Umbilical cord (tissue), 2 donors: Measurements from ENCODE around the gene JAZF1. TPM values are rescaled to one million over a fixed set of nuclear protein-coding genes. Genes with fewer than 3 reads are reported as not detected.
A peak's percentile ranks its signal among the peaks of the same experiment; 100 is the strongest.

Experiments
- DNase-seq: peaks from one replicate; pipeline ENCODE4 v3.0.0-alpha.2; 2015; ENCODE audit warnings: low spot score
- total RNA-seq: library from RNA; depleted of rRNA; stranded (reverse); fragments of >200 nt; gene quantifications from one replicate; pipeline ENCODE4 v1.2.3, GENCODE V29; 2014; ENCODE audit warnings: low replicate concordance; ENCODE audit not compliant: insufficient read depth

JAZF1 gene
- total RNA-seq, 1 donor from 2014 or later = 16.1 TPM

DNA sequence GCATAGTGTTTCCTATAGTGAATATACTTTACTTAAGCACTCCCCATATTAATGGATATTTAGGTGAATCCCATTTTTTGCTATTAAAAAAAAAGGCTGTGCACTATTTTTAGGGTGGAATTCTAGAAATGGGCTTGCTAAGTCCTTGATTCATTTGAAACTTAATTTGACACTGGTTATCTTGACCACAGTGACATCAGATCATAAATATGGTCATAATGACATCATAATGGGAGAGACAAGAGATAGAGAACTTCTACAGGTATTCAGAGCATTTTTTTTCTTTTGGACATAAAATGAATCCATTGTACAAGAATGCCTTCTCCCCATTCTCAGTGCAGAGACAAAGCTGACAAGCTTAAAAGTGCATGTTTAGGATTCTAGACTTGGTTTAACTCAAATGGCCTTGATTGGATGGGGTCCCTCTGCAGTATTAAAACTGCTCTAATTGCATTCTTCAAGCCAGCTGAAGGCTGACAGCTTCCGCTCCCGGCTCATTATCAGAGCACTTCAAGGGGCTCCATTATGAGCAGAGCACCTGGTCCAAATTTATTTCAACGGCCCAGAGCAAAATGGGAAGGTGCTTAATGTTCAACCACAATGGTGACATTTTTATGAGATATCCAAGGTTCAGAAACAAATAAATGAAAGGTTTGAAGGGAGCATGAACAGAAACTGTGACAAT lies 104.8 kb downstream of the JAZF1 start:
- DNase-seq = no peak

DNA sequence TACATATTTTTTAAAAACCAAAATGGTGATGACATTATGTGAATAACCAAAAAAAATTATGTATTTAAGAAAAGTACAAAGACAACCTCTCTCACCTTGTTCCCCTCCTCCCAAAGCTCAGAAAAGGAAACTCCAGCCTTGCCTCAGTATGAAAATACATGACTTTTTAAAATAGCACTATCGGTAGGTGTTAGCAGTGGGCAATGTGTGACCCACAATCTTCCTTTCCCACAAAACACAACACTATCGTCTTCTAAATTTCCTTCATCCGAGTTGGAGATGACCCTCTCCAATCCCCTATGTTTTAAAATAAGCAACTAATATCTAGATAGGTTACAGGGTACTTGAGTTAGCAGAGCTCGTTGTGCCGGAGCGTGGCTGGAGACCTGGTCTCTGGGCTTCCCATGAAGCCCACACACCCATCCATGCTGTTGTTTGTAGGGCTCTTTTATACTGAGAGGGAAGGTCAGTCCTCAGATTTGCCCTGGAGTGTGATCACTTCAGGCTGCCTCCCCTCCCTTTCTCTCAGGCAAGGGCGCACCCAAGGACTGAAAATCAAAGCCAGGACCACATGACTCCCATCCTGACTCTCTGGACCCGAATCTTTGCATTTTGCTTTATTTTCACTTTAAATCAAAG lies 107.6 kb downstream of the JAZF1 start:
- DNase-seq = no peak

DNA sequence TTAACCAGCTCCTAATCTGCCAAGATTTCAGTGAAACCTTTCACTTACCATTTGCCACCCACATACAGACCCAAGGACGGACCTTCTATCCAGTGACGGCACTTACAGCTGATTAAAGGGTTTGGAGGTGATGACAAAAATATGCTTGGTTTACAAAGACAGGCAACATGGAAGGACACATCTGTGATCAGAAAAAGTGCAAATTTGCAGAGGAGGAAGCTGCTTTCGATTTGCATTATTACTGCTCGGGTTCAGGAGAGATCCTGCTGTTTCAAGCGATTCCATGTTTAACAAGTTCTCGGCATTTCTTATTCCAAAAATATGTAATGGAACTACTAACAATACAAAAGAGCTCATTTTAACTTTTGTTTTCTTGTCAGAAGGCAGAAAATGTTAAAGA lies 109.0 kb downstream of the JAZF1 start:
- no peak for DNase-seq

DNA sequence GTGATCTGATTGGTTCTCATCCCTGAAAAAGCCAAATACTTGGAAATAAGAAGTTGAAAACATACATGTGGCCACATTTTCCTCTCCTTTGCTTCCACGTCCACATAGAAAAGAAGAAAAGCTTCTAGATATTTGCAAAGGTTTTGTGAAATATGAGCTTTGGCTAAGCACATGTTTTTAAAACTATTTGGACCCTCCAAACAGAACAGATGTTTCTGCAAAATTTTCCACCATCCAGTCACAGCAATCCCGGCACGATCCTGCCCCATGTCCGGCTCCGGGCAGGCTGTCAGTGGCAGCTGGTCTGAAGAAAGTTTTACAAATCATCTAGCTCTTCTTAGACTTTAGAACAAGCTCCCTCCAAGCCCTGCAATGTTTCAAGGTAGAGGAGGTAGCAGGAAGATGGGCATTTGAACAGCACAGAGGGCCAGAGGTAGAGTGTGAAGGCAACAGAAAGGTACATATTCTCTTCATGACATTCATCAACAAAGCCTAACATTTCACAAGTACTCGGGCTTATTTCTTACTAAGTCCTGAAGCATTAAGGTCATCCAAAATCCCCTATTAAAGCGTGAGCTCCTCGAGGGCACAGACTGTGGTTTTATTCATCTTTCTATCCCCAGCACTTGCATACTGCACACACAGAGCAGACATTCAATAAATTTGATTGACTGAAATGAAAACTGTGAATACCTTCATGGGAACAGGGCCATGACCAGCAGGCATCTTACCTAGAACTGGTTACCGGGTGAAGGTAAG lies 110.1 kb downstream of the JAZF1 start:
- DNase-seq = peak; percentile 64

DNA sequence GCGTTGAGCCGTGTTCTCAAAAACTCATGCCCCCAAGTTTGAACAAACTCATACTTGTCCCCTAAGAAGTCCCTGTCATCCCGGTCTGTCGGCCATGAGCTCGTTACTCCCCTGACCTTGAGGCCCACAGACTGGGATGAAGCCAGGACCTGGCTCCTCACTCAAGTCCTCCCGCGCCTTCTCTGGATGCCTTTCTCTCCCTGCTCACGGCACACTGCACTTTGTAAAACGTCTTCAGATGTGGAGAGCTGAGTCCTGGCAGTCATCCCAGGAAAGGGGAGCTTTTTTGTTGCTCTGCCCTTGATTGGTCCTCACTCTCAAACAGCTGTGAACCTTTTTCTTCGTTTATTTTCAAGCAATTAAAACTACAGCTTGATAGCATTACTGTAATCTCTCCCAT lies 110.8 kb downstream of the JAZF1 start:
- peak; percentile 93 for DNase-seq

DNA sequence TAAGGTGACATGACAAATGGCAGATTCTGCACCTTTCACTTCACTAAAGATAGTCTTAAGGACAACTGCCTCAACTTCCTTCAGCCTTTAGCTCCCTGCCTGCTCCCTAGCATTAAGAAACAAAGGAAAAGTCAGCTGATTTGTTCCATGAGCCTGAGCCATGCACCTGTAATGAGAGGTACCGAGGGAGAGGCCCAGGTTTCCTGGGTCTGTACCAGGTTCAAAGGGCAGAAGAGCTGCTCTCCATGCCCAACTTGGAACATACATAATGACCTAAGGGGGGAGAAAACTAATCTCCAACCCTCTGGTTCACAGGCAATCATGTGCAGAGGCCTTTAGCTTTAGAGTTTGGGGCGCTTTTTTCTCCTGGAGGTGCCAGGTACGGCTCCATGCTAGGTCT lies 111.2 kb downstream of the JAZF1 start:
- DNase-seq = no peak

DNA sequence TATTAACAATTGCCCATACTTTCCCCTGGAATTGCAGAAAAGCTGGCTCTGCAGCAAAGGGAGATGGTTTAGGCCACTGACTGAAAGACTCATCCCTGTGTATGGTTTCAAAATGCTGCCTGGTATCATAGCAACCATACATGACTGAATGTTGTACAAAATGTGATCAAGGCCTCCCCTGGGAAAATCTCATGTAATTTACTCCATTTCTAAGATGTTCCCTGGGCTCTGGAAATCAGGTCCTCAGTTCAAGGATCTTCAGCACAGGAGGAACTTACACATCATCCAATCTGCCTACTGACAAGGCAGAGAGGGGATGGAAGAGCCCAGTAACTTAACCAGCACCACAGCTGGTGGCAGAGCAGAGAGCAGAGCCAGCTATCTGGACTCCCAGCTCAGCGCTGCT lies 111.8 kb downstream of the JAZF1 start:
- peak; percentile 64 for DNase-seq

DNA sequence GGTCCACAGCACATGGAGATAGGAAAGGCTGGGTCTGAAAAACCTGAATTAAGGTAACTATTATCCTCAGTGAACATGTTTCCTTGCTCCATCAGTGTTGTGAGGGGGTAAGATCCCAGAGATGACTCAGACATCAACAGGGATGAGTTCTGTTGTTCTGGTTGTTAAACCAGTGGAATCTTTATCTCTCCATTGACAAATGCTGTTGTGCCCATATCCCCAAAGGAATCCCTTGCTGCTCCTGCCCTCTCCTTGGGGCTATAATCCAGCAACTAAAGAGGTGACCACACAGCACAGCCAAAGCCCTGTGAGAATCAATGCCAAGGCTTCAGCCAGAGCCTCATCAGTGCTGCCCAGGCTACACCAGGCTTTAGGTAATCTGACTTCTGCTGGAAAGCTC lies 113.4 kb downstream of the JAZF1 start:
- no peak for DNase-seq

DNA sequence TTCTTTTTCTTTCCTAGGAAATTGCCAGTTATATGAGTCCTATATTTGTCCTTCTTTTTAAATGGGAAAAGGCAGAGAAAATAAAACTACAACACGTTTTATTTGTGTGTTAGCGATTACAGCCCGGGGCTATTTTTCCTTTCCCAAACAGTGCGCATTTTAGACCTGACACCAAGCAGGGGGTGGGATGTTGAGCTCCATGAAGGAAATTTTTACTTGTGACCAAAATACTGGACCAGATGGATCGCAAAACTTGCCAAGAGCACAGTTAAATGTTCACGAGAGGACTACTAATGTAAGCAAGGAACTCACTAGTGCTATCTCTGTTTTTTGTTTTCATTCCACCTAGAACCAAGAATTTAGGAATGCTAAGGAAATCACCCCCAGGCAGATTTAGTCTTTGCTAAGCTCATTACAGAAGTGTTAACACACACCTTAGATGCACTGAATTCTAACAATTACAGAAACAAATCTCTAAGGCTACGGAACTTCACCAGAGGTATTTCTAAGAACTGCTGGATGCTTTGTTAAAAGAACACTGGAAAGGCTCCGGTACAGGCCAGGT lies 114.8 kb downstream of the JAZF1 start:
- DNase-seq = no peak

DNA sequence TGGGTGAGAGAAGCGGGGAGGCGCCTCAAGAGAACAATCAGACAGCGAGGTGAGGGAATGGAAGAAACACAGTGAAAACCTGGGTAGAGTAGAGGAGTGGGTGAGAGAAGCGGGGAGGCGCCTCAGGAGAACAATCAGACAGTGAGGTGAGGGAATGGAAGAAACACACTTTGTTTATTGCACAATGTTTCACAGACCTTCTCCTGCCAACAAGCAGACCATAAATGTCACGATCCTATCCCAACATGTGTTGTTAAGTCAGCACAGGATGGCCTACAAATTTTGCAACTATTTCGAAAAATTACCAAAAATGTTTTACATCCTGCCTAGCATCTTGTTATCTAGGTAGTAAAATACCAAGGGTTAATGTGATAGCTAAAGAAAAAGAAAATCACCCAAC lies 115.3 kb downstream of the JAZF1 start:
- no peak for DNase-seq

DNA sequence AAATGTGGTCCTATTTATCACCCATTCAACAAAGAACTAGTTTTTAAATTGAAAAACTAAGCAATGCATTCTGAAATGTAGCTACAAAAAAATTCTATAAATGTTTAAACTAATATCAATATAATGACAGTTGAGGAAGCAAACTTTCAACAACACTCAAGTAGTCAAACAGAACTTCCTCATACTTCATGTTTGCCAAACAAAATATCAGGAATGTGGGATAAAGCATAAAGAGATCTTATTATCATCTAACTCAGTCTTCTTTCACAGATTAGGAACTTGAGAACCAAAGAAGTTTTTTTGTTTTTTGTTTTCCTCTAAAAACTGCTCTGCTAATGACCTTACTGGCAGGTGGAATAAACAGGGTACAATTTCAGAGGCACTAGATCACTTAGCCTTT lies 116.2 kb downstream of the JAZF1 start:
- DNase-seq = no peak

DNA sequence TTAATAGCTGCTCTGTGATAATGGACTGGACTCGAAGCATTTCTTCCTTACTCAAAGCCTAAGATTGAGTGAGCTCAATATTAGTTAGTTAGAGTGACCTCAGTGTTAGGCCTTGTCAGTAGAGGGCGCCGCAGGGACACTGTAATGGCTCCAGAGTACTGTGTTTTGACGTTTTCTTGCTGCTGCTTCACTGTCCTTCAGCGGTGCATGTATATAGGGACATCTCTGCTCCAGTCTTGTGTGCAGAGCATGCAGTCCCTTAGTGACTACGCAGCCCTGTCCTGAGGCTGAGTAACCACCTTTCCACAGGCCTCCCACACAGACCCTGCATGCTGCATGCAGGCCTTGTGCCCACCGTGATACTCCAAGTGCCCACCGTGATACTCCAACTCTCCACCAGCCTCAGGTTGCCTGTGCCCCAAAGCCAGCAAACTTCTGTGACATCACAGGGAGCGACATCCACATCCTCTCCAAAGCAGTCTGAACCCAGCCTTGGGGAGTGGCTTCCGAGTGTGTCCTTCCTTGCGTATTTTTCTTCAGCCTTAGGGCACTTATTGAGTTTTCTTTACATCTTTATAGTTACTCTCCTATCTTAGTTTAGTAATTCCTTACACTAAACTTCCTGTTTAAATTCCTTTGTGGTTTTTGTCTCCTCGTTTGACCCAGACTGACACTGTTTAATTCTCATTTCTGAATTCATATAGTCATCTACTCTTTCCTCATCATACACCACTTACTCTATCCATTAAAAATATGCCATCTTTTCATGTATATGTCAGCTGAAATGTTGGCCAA lies 118.2 kb downstream of the JAZF1 start:
- DNase-seq = no peak

DNA sequence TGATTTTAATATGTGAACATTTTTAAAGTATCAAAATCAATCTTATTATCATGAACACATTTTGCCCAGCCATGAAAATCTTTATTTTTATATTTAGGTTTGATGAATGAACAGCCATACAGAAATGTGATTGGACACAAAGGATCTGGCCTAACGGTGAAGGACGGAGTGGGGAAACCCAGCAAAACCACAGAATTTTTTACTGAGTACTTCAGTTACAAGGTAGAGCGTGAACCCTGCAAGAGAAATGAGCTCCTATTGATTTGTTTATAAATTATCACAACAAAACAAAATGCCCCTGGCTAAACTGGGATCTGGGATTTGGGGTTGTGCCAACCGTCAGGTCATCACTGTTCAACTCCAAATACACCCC lies 118.8 kb downstream of the JAZF1 start:
- no peak for DNase-seq

DNA sequence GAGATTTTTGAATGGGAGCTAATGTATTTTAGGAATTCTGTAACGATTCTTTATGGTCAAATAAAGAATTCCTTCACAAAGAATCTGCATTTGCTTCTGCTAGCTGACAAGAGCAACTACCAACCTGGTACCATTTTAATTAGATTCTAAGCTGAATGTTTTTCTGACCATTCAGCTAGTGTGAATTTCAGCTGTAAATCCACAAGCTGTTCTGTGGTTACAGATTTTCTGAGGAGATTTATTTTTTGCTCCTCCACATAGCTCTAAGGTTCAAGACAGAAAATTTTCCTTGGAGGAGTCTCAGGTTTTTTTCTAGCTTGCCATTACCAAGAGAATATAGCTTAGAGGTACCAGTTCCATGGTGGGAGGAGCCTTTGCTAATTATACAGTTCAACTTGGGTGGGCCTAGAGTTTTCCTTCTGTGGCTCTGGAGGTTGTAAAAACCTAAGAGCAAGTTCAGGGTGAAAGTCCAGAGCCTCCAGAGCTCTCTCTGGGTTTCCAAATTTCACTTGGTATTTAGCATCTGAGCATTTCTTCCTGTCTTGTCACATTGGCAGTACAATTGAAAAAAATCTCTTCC lies 120.1 kb downstream of the JAZF1 start:
- DNase-seq = no peak

DNA sequence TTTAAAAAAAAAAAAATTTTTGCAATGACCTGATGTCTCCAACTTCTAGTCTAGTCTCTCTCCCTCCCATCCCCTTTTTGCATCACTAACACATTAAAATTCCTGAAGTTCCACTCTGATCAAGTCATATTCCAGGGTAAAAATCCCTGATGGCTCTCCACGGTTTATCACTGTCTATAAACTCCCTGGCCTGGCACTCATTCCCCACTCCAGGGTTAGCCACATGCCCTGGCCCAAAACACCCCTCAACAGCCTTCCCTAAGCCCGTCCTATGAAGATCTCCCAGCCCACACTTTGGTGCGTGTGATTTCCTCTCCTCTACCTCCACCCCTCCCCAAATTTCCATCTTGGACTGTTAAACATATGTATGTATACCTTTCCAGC lies 125.4 kb downstream of the JAZF1 start:
- DNase-seq = peak; percentile 75

DNA sequence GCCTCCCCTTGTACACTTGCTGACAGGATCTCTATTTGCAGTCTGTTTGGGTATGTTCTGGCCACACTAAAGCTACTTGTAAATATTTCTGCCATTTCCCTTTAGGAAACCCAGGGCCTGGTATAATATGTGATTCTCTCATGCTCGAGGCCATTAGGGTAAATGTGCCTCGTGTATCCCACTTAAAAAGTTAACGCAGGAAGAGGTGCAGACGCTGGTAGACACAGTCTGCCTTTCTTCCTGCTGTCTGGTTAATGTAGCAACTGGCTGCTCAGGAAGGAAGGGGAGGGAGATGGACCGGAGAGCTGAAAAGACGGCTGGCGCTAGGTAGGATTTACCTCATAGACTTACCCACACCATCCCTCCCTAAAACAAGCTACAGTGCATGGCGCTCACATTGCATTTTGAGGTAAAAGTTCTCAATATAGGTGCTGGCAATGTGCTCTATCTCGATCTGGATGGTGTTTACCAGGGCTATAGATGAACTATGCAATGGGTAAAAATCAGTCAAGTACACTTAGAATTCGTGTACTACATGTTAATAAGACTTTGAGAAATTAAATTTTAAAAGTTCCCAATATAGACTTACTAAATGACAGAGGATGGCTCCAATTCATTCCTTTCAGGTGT lies 125.9 kb downstream of the JAZF1 start:
- peak; percentile 66 for DNase-seq

DNA sequence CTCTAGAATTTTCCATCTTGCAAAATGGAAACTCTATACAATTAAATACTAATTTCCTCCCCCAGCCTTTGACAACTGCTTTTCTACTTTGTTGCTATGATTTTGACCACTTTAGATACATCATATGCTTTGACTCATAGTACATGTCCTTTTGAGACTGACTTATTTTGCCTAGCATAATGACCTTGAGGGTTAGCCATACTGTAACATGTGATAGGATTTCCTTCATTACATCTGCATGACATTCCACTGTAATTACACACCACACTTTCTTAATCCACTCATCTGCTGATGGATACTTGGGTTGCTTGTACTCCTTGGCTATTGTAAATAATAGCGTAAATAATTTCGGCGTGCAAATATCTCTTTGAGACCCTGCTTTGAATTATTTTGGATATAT lies 127.7 kb downstream of the JAZF1 start:
- DNase-seq = no peak

DNA sequence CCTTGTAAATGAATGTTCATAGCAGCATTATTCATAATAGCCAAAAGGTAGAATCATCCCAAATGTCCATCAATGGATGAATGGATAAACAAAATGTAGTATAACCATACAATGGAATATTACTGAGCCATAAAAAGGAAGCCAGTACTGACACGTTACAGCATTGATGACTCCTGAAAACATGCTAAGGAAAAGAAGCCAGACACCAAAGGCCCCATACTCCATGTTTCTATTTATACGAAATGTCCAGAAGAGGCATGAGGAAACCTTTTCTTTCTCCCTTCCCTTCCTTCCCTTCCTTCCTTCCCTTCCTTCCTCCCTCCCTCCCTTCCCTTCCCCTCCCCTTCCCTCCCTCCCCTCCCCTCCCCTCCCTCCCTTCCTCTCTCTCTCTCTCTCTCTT lies 131.9 kb downstream of the JAZF1 start:
- no peak for DNase-seq

DNA sequence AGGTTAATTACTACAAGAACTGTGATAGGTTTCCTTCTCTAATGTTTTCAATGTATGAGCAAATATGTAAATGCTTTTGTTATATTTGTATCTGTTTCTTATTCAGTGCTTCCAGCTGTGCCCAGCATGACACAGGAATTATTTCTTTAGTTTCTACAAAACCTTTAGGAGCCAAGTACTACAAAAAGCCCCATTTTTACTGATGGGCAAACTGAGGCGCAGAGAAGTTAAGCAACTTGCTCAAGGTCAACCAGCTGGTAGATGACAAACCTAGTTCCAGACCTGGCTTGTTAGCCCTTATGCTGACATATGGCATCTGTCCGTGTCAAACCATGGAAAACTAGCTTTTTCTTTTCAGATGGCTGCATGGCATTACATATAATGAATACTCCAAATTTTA lies 134.6 kb downstream of the JAZF1 start:
- DNase-seq = no peak

DNA sequence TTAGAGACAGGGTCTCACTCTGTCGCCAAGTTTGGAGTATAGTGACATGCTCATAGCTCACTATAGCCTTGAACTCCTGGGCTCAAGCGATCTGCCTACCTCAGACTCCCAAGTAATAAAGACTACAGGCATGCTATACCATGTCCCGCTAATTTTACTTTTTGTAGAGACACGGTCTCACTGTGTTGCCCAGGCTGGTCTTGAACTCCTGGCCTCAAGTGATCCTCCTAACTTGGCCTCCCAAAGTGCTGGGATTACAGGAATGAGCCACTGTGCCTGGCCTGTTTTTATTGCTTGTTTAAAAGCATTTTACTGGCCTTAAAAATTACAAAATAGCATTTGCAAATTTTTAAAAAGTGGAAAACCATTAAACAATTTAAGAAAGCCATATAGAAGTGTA lies 135.0 kb downstream of the JAZF1 start:
- DNase-seq = no peak

DNA sequence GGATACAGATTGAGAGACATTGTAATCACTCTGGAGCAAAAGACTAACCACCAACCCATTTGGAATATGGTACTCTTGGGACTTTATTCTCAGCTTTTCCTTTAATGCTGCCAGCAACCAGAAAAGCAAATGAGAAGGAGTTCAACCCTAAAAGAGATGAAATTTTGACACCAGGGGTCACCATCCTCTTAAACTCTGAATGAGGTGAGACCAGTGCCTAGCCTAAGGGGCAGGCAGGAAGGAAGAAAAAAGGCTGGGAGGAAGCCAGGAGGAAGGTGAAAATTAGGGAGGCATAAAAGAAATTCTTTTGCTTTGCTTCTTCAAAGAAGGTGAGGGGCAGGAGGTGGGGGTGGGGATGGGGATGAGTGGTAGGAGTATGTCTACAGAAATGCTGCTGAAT lies 135.8 kb downstream of the JAZF1 start:
- DNase-seq = no peak
